Activated effector memory CD4-positive, alpha-beta T cell treated with anti-CD3 and anti-CD28 coated beads, Interleukin-2, amount 50 U/mL, for 16 hours (primary cell): ENCODE measurements around the gene GSTA1.
"Not testable (repeated sequence)": the region's sequence is repeated elsewhere in the genome, so short reads cannot be mapped to it uniquely, and the experiment has no call there.

Experiments used
- DNase-seq: peaks from one replicate; pipeline ENCODE4 v3.0.0-alpha.2; 2020

Gene GSTA1

DNA sequence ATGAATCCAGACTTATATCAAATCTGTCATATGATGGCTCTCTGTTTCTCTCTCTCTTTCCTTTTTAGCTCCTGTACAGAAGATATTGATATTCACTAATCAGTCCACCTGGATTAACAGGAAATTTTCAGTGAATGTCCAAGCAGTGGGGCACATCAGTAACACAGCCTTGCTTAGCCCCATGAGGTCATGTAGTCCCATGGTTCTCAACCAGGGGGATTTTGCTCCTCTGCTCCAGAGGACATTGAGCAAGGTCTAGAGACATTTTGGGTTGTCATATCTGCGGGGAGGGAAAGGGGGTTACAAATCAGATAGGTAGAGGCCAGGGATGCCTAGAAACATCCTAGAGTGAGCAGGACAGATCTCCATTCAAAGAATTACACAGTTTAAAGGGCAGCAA lies 810 bp downstream of the GSTA1 start:
- DNase-seq: no peak

DNA sequence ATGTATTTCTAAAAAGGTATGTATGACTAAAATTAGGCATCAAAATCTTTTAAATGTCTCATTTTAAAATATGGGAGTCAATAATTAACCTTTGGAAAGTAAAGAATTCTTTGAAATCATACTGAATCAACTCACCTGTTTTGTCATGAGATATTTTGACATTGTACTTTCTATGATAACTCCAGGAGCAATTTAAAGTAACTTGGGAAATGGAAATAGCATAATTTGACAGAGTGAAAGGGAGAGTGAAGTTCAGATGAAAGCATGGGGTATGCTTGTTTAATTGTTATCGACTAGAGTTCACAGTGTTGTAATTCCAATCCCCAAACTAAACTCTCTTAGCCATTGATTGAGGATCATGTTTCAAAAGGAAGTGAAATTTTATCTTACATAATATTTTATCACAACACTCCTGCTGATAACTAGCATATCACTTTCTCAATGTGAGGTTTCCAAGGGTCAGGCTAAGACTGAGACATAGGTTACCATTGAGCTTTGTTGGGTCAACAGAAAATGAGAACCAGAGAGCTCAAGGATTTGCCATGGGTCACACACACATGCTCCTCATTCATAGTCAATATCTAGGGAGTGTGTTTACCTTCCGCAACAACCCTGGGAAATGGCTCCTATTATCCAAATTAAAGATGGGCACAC lies 2.3 kb downstream of the GSTA1 start:
- DNase-seq: no peak

DNA sequence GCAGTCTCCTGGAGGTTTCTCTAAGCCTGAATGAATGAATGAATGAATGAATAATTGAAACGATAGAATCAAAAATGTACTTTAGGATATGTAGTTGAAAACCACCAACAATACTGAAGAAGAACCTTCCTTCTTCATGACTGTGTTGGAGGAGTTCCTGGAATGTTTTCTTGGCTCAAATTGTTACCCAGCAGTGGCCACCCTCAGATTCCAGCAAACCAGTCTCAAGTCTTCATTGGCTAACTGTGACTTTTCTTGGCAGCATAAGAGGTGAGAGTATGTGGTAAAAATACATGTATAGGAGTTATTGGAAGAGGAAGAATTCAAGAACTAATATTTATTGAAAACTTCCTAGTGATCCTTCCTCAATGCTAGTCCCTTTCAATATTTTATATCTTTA lies 4.3 kb downstream of the GSTA1 start:
- not testable (repeated sequence) for DNase-seq

DNA sequence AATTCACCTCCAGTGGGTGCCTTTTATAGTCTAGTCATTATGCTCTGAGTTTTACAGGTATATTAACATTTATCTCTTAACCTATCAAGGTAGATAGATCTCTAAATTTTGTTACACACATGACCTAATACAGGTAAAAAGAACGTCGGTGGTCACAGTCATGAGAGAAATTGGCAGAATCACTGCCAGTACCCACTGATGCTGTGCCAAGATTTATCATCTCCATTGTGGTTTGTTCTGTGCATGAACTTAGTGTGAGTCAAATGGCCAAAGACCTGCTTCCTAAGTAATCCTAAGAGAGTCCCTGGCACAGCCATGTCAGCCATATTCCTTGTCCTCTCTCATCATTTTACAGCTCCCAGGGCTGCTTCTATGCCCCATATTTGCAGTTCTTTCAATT lies 9.2 kb downstream of the GSTA1 start:
- not testable (repeated sequence) for DNase-seq

- no peak for DNase-seq
Measured at GRCh38 chr6:52790861-52791260, 12.8 kb downstream of the GSTA1 start.

GRCh38 chr6:52789658-52790057 lies 14.0 kb downstream of the GSTA1 start:
- not testable (repeated sequence) for DNase-seq

- DNase-seq: no peak
Measured at GRCh38 chr6:52788478-52788877, 15.1 kb downstream of the GSTA1 start.

- DNase-seq: no peak
Measured at GRCh38 chr6:52787917-52788316, 15.7 kb downstream of the GSTA1 start.

DNA sequence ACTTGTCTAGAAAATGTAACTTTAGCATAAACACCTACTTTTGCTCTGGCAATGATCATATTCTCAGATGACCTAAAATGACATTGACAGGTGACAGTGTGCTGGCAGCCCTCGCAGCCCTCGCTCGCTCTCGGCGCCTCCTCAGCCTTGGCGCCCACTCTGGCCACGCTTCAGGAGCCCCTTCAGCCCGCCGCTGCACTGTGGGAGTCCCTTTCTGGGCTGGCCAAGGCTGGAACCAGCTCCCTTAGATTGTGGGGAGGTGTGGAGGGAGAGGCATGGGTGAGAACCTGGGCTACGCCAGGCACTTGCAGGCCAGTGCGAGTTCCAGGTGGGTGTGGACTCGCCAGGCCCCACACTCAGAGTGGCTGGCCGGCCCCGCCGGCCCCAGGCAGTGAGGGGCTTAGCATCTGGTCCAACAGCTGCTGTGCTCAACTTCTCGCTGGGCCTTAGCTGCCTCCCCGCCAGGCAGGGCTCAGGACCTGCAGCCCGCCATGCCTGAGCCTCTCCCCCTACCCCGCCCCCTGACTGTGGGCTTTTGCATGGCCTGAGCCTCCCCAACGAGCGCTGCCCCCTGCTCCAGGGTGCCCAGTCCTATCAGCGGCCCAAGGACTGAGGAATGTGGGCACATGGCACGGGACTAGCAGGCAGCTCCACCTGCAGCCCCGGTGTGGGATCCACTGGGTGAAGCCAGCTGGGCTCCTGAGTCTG lies 17.2 kb downstream of the GSTA1 start:
- no peak for DNase-seq

DNA sequence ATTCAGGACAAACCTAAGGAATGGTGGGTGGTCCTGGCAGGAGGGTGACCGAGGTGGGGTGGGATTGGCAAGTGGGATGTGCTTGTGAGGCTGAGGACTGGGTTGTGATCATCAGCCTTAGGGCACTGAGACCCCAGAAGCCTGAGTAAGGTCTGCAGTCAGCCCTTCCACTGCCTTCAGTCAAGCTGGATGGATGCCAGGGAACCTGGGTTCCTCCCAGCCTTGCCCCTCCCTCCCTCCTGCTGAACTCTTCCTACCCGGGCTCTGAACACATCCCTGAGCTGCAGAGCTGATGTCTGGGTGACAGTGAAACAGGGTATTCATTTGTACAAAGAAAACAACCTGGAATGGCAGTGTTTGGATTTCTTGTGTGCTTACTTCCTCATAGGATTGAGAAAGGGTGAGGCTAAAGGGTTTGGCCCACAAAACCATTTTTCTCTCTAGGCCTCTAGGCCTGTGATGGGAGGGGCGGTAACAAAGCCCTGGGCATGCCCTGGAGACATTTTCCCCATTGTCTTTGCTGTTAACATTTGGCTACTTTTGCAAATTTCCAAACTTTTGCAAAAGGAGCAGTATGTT lies 20.8 kb downstream of the GSTA1 start:
- not testable (repeated sequence) for DNase-seq

GRCh38 chr6:52782209-52782608 lies 21.4 kb downstream of the GSTA1 start:
- not testable (repeated sequence) for DNase-seq

- DNase-seq: no peak
Measured at GRCh38 chr6:52779237-52779636, 24.4 kb downstream of the GSTA1 start.

DNA sequence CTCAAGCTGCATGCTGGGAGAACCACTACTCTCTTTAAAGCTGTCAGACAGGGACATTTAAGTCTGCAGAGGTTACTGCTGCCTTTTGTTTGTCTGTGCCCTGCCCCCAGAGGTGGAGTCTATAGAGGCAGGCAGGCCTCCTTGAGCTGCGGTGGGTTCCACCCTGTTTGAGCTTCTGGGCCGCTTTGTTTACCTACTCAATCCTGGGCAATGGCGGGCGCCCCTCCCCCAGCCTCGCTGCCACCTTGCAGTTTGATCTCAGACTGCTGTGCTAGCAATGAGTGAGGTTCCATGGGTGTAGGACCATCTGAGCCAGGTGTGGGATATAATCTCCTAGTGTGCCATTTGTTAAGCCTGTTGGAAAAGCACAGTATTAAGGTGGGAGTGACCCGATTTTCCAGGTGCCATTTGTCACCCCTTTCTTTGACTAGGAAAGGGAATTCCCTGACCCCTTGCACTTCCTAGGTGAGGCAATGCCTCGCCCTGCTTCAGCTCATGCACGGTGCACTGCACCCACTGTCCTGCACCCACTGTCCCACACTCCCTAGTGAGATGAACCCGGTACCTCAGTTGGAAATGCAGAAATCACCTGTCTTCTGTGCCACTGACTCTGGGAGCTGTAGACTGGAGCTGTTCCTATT lies 26.8 kb downstream of the GSTA1 start:
- DNase-seq: not testable (repeated sequence)

GRCh38 chr6:52769399-52769798 lies 34.2 kb downstream of the GSTA1 start:
- not testable (repeated sequence) for DNase-seq

DNA sequence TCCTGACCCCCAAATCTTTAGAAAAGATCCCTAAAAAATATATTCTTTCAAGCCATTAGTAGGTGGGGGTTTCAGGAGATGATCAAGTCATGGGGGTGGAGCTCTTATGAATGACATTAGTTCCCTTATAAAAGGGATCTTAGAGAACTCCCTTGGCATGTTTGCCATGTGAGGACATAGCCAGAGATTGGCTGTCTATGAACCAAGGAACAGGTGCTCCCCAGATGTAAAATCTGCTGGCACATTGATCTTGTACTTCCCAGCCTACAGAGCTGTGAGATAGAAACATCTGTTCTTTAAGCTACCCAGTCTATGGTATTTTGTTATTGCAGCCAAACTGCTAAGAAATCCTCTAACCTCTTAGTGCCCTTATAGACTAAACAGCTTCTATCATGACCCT lies 36.0 kb downstream of the GSTA1 start:
- DNase-seq: not testable (repeated sequence)

DNA sequence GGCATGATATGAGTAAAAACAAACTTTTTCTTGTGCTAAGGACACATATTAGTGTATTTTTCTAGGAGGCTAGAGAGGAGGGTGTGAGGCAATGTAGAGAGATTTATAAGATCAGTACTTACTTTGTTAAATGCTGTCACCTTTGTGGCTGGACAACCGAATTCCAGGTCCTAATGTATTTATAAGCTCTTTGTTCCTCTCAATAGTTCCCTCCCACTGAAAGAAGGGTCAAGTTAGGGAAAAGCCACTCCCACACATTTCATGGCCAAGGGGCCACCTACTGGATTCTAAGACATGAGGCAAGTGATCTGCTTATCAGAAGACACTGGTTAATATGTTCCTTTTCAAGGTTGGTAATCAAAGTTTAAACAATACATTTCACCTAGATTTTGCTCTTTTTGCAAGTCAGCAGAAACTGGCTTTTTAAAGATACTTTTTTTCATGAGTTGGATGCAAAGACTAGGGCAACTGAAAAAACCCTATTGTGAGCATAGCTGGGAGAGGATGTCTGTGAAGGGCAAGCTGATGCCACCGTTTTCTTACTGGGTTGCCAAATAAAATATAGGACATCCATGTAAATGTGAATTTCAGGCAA lies 40.2 kb downstream of the GSTA1 start, which contains the start of gene GSTA2:
Gene GSTA2 (minus strand): TSS at position 154 of the 595 bp plus-strand sequence. CDS start 5,528 bp downstream, outside the sequence.
- DNase-seq: not testable (repeated sequence)

GRCh38 chr6:52761673-52762491 lies 41.7 kb downstream of the GSTA1 start:
- not testable (repeated sequence) for DNase-seq

- no peak for DNase-seq
Measured at GRCh38 chr6:52760105-52760765, 43.4 kb downstream of the GSTA1 start.

GRCh38 chr6:52759085-52759484 lies 44.5 kb downstream of the GSTA1 start:
- no peak for DNase-seq

GRCh38 chr6:52757651-52758338 lies 45.8 kb downstream of the GSTA1 start:
- DNase-seq: not testable (repeated sequence)

GRCh38 chr6:52754443-52754842 lies 49.2 kb downstream of the GSTA1 start:
- no peak for DNase-seq
